ENCODE data around the gene RORB. TPM values are rescaled to one million over a fixed set of nuclear protein-coding genes. Genes with fewer than 3 reads are reported as not detected.

RORB gene
- under 1 TPM in 1 of 2 experiments, not detected in 1; 0.02 TPM for total RNA-seq

DNA sequence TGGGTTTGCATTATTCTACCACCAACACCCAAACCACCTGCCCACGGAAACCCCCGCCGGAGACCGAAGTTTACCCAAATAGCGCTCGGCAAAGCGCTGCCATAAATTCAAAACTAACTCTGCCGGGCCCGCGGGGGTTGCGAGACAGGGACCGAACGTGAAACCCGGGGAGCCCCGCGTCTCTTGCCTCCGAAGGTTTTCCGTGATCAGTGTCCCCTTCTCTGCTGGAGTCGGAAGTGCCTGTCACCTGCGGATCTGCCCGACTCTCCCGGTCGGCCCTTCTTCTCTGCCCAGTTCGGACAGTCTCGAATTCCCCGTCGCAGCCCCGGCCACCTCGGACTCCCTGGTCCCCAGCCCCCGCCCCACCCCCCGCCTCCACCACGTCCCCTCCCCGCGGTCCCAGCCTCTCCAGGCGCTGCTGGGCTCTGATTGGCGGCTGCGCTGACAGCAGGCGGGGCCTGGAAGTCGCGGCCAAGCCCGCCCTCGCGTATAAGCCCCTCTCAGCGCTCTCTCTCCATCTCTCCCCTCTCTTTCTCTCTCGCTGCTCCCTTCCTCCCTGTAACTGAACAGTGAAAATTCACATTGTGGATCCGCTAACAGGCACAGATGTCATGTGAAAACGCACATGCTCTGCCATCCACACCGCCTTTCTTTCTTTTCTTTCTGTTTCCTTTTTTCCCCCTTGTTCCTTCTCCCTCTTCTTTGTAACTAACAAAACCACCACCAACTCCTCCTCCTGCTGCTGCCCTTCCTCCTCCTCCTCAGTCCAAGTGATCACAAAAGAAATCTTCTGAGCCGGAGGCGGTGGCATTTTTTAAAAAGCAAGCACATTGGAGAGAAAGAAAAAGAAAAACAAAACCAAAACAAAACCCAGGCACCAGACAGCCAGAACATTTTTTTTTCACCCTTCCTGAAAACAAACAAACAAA is at the start of gene RORB:
Gene RORB (plus strand): TSS at position 517 of the 929 bp plus-strand sequence. CDS start 642 bp downstream, outside the sequence.
- H3K27ac Mint-ChIP-seq, result no peak within 1 kb of the TSS
- peak within 1 kb of the TSS; percentile 82 for H3K4me3 Mint-ChIP-seq
- no peaks in the 10 kb centered on the region for H3K36me3 Mint-ChIP-seq (ENCODE audit: low read depth)
- DNase-seq, result peak; percentile 28
- H3K27me3 Mint-ChIP-seq (ENCODE audit: low read depth), result peaks cover 50% of the 10 kb centered on the region
- intact Hi-C loops (cut with micrococcal nuclease), result loop anchor here (10.0 kb wide), 1 partner anchor 248 kb away; no protein-coding TSS in a partner anchor
- H3K4me1 Mint-ChIP-seq (ENCODE audit: low read depth), result peaks cover 28% of the 10 kb centered on the region
- CTCF ChIA-PET, result interaction anchor here (0.6 kb wide), 1 partner anchor 1776 kb away, joined by 3 read pairs; no protein-coding TSS in a partner anchor
- H3K9me3 Mint-ChIP-seq, result no peaks in the 10 kb centered on the region

DNA sequence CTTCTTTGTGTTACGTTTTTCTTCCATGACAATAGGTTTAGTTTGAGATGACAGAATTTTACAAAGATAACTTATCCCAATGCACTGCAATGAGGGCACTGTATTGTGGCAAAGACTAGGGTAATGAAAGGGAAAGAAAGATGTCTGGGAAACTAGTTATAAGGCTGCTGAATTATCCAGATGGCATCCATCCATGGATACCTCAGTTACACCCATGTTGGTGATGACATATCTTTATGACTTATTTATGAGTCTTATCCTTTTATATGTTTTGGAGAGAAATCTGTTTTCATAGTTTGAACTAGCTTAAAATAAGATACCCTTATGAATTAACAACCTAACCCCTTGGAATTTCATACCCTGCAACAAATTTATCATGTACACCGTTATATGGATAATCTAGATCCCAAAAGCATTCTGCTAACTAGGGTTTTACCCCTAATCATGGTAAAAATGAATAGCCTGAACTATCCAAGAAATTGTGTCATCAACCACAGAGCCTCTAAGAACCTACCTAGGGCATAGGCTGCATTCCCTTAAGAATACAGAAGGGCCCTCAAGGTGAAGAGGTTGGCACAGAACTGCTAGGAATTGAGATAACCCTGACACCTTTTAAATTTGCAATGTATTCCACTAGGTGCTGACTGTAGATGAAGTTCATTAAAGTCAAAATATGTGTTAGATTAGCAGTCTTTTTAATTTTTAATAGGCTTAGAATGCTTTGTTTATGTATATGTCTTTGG is 49.5 kb upstream of the RORB start:
- intact Hi-C loops (cut with micrococcal nuclease), result loop anchor here (10.0 kb wide), 1 partner anchor 53 kb away; no protein-coding TSS in a partner anchor
- H3K9me3 Mint-ChIP-seq, result peaks cover 6% of the 10 kb centered on the region

DNA sequence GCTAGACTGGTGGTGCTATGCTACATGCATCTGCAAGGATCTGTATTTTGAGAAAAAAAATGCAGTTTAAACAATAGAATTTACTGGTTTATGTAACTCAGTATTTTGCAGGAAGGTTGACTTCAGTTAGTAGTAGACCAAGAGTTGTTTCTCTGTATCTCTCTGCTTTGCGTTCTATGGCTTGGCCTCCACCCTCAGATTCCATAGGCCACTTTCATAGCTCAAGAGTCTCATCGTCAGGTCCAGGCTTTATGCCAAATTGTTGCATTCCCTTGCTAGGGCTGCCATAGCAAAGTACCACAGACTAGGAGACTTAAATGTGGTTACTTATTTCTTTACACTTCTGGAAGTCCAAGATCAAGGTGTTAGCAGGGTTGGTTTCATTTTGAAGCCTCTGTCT is 48.1 kb upstream of the RORB start:
- Mint-ChIP-seq H3K27me3 (ENCODE audit: low read depth) (no peaks in the 10 kb centered on the region), H3K4me3 (no peak overlapping the region), H3K36me3 (ENCODE audit: low read depth) (no peaks in the 10 kb centered on the region), H3K27ac (no peak overlapping the region), H3K9me3 (peaks cover 6% of the 10 kb centered on the region), H3K4me1 (ENCODE audit: low read depth) (no peaks in the 10 kb centered on the region)
- intact Hi-C loops (cut with micrococcal nuclease), result loop anchor here (10.0 kb wide), 1 partner anchor 54 kb away; no protein-coding TSS in a partner anchor
- CTCF ChIA-PET, result no interaction called here
- no peak for DNase-seq

More for the DNA sequence above, 49.5 kb upstream of the RORB start:
- no peak for DNase-seq
- no peak overlapping the region for H3K27ac Mint-ChIP-seq
- H3K4me1 Mint-ChIP-seq (ENCODE audit: low read depth), result no peaks in the 10 kb centered on the region
- no peaks in the 10 kb centered on the region for H3K27me3 Mint-ChIP-seq (ENCODE audit: low read depth)
- H3K36me3 Mint-ChIP-seq (ENCODE audit: low read depth), result no peaks in the 10 kb centered on the region
- CTCF ChIA-PET, result no interaction called here
- no peak overlapping the region for H3K4me3 Mint-ChIP-seq

DNA sequence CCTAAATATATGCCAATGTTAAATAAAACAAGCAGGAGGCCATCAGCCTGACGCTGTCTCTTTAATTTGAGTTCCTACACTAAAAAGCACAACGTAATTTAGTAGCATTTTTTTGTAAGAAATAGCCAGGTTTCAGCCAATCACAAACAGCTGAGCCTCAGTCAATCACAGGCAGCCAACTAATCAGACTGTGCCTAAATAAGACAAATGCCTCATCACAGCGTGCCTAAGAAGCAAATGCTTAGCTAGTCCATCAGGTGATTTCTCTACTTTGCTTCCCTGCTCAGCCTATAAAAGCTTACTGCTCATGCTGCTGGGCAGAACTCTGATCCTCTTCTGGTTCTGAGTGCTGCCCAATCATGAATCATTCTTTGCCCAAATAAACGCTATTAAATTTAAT is 38.3 kb upstream of the RORB start:
- H3K36me3 Mint-ChIP-seq (ENCODE audit: low read depth), result no peaks in the 10 kb centered on the region
- intact Hi-C loops (cut with micrococcal nuclease), result no loop called here
- no peaks in the 10 kb centered on the region for H3K27me3 Mint-ChIP-seq (ENCODE audit: low read depth)
- DNase-seq, result no peak
- H3K4me1 Mint-ChIP-seq (ENCODE audit: low read depth), result no peaks in the 10 kb centered on the region
- H3K27ac Mint-ChIP-seq, result no peak overlapping the region
- CTCF ChIA-PET, result no interaction called here
- no peaks in the 10 kb centered on the region for H3K9me3 Mint-ChIP-seq
- H3K4me3 Mint-ChIP-seq, result no peak overlapping the region

DNA sequence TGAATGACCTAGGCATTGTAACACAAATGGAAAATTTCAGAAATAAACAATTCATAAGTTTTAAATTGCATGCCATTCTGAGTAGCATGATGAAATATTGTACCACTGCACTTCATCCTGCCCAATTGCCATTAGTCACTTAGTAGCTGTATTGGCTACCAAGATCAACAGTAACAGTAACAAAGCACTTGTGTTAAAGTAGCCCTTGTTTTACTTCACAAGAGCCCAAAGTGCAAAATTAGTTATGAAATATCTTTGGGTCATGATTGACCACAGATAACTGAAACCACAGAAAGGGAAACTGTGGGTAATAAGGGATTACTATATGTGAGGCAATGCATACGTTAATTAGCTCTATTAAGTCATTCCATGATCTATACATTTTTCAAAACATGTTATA is 33.3 kb upstream of the RORB start:
- DNase-seq, result no peak
- H3K27ac Mint-ChIP-seq, result no peak overlapping the region
- intact Hi-C loops (cut with micrococcal nuclease), result no loop called here
- no peaks in the 10 kb centered on the region for H3K4me1 Mint-ChIP-seq (ENCODE audit: low read depth)
- H3K4me3 Mint-ChIP-seq, result no peak overlapping the region
- no peaks in the 10 kb centered on the region for H3K36me3 Mint-ChIP-seq (ENCODE audit: low read depth)
- H3K27me3 Mint-ChIP-seq (ENCODE audit: low read depth), result no peaks in the 10 kb centered on the region
- CTCF ChIA-PET, result no interaction called here
- no peaks in the 10 kb centered on the region for H3K9me3 Mint-ChIP-seq

DNA sequence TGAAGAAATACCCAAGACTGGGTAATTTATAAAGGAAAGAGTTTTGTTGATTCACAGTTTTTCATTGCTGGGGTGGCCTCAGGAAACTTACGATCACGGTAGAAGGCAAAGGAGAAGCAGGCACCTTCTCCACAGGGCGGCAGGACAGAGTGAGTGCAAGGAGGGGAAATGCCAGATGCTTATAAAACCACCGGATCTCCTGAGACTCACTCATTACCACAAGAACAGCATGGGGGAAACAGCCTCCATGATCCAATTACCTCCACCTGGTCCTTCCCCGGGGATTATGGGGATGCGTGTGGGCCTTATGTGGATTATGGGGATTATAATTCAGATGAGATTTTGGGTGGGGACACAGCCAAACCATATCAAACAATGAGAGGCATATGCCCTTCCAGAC is 18.5 kb upstream of the RORB start:
- Mint-ChIP-seq H3K27me3 (ENCODE audit: low read depth) (no peaks in the 10 kb centered on the region), H3K36me3 (ENCODE audit: low read depth) (no peaks in the 10 kb centered on the region), H3K9me3 (peaks cover 4% of the 10 kb centered on the region), H3K4me1 (ENCODE audit: low read depth) (no peaks in the 10 kb centered on the region), H3K4me3 (no peak overlapping the region), H3K27ac (no peak overlapping the region)
- intact Hi-C loops (cut with micrococcal nuclease), result no loop called here
- CTCF ChIA-PET, result no interaction called here
- no peak for DNase-seq

DNA sequence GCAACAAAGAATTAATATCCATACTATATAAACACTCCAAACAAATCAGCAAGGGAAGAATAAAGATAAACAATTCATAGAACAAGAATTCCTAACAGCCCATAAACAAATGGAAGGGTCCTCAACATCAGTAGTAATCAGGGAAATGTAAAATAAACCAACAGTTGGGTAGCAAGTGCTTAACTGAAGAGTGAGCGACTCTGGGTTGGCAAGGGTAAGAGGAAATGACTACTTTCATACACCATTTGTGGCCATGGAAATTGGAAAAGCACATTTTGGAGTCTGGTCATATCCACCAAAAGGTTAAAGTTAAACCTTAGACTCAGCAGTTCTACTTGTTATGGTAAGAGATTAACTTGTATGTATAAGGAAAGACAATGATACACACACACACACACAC is 17.4 kb upstream of the RORB start:
- no peak for DNase-seq
- intact Hi-C loops (cut with micrococcal nuclease), result no loop called here
- Mint-ChIP-seq H3K27me3 (ENCODE audit: low read depth) (no peaks in the 10 kb centered on the region), H3K4me1 (ENCODE audit: low read depth) (no peaks in the 10 kb centered on the region), H3K27ac (no peak overlapping the region), H3K4me3 (no peak overlapping the region), H3K36me3 (ENCODE audit: low read depth) (no peaks in the 10 kb centered on the region), H3K9me3 (peaks cover 4% of the 10 kb centered on the region)
- CTCF ChIA-PET, result no interaction called here

DNA sequence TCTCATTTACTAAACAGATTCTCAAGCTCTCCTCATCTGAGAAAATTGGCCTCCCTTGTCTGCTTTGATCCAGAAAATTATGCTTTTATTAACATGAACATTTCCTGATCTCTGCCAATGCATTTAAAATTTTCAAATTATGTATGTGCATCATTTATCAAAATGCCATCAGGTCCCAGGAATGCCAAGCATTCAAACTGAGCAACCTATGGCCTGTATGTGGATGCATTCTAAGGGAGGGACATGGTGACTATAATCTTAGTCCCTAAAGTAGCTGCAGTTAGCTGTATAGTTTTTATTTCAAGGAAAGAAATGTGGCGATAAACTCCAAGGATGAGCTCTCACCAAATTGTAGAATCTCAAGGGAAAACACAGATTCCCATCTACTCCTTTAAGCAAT is 9.7 kb upstream of the RORB start:
- H3K36me3 Mint-ChIP-seq (ENCODE audit: low read depth), result no peaks in the 10 kb centered on the region
- no peak overlapping the region for H3K4me3 Mint-ChIP-seq
- intact Hi-C loops (cut with micrococcal nuclease), result no loop called here
- H3K27ac Mint-ChIP-seq, result no peak overlapping the region
- CTCF ChIA-PET, result no interaction called here
- no peaks in the 10 kb centered on the region for H3K4me1 Mint-ChIP-seq (ENCODE audit: low read depth)
- DNase-seq, result no peak
- H3K9me3 Mint-ChIP-seq, result no peaks in the 10 kb centered on the region
- H3K27me3 Mint-ChIP-seq (ENCODE audit: low read depth), result peaks cover 1% of the 10 kb centered on the region

DNA sequence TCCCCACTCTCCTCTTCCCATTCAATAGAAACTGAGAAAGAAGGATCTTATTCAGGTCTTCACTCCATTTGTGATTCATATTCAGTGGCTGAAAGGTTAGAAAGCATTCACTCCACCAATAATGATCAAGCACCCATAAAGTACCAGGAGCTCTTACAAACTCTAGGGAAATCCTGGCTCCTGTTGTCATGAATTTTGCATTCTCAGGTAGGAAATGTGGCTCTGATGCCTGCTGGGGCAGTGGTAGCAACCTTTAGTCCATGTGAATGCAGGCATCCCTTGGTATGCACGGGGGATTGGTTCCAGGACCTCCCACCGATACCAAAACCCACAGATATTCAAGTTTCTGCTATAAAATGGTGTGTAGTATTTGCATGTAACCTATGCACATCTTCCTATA is 3.6 kb upstream of the RORB start:
- peaks cover 13% of the 10 kb centered on the region for H3K4me1 Mint-ChIP-seq (ENCODE audit: low read depth)
- intact Hi-C loops (cut with micrococcal nuclease), result loop anchor here (10.0 kb wide), 1 partner anchor 251 kb away; no protein-coding TSS in a partner anchor
- no peaks in the 10 kb centered on the region for H3K9me3 Mint-ChIP-seq
- no peak overlapping the region for H3K27ac Mint-ChIP-seq
- H3K4me3 Mint-ChIP-seq, result no peak overlapping the region
- CTCF ChIA-PET, result no interaction called here
- H3K27me3 Mint-ChIP-seq (ENCODE audit: low read depth), result peaks cover 26% of the 10 kb centered on the region
- no peaks in the 10 kb centered on the region for H3K36me3 Mint-ChIP-seq (ENCODE audit: low read depth)
- no peak for DNase-seq

DNA sequence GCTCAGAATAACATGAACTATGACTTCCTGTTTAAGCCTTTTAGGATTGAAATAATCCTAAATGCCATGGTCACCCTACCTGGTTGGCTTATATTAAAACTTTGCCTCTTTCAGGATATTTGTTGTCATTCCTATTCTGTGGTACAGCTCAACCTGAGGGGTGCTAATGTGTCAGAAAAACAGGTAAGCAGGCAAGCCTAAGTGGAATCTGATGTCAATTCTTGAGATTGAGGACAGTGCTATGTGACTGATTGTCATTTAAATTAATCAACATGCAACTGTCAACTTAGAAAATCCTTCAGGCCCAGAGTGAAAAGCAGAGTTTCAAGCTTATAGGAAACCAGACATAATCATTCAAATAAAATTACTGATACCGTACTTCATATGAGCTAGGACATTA is 2.6 kb upstream of the RORB start:
- H3K27me3 Mint-ChIP-seq (ENCODE audit: low read depth), result peaks cover 33% of the 10 kb centered on the region
- H3K4me1 Mint-ChIP-seq (ENCODE audit: low read depth), result peaks cover 20% of the 10 kb centered on the region
- H3K36me3 Mint-ChIP-seq (ENCODE audit: low read depth), result no peaks in the 10 kb centered on the region
- H3K9me3 Mint-ChIP-seq, result no peaks in the 10 kb centered on the region
- intact Hi-C loops (cut with micrococcal nuclease), result loop anchor here (10.0 kb wide), 1 partner anchor 250 kb away; no protein-coding TSS in a partner anchor
- no peak for DNase-seq
- no peak overlapping the region for H3K27ac Mint-ChIP-seq
- CTCF ChIA-PET, result no interaction called here
- H3K4me3 Mint-ChIP-seq, result no peak overlapping the region

DNA sequence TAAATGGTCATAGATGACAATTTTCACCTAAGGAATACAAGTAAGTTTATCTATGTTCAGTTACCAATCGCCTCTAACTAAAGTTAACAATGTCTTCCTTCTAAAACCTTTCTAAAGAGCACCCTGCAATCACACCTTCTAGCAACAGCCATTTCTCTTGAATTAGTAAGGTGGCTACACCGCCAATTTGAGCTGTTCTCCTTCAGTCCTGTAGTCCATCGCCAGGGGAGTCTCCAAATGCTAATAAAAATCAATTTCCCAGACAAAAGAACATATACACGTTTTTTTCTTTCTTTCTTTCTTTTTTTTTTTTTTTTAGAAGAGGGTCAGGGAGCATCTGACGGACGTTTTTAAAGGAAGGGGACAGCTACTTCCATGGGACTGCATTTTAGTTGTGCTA is 729 bp upstream of the RORB start:
- CTCF ChIA-PET, result interaction anchor here (0.6 kb wide), 1 partner anchor 1775 kb away, joined by 3 read pairs; no protein-coding TSS in a partner anchor
- H3K4me1 Mint-ChIP-seq (ENCODE audit: low read depth), result peaks cover 28% of the 10 kb centered on the region
- no peaks in the 10 kb centered on the region for H3K9me3 Mint-ChIP-seq
- no peak overlapping the region for H3K27ac Mint-ChIP-seq
- DNase-seq, result no peak
- peaks cover 47% of the 10 kb centered on the region for H3K27me3 Mint-ChIP-seq (ENCODE audit: low read depth)
- H3K36me3 Mint-ChIP-seq (ENCODE audit: low read depth), result no peaks in the 10 kb centered on the region
- intact Hi-C loops (cut with micrococcal nuclease), result loop anchor here (10.0 kb wide), 1 partner anchor 248 kb away; no protein-coding TSS in a partner anchor
- peak overlapping the region; percentile 82 for H3K4me3 Mint-ChIP-seq

DNA sequence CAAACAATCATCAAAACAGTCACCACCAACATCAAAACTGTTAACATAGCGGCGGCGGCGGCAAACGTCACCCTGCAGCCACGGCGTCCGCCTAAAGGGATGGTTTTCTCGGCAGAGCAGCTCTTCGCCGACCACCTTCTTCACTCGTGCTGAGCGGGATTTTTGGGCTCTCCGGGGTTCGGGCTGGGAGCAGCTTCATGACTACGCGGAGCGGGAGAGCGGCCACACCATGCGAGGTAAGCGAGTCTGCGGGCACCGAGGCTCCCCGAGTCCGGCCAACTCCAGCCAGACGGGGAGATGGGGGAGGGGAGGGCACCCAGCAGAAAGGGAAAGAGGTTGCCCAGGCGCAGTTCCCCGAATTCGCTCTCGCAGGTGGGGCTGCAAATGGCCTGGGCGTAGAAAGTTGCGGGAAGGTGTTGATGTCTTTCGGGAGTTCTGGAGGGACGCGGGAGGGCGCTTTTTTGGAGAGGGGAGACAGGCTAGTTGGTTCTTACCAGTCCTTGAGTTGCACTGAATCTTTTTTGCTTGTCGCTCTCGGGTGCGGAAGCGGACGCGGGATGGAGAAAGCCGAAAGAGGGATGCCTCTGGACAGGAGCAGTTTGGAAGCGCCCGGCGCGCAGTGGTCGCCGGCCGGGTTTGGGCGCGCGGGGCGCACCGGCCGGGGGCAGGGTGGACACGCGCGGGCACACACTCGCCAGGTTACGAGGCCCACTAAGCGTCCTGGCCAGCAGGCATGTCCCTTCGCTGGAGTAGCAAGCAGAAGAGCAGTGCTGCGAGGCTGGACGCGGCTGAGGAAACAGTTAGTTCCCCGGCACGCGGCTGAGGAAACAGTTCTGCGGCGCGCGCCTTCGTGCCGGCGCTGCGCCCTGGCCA is 849 bp downstream of the RORB start:
- Mint-ChIP-seq H3K36me3 (ENCODE audit: low read depth) (no peaks in the 10 kb centered on the region), H3K27me3 (ENCODE audit: low read depth) (peaks cover 48% of the 10 kb centered on the region), H3K4me1 (ENCODE audit: low read depth) (peaks cover 28% of the 10 kb centered on the region), H3K27ac (no peak overlapping the region), H3K4me3 (peak overlapping the region; percentile 82), H3K9me3 (no peaks in the 10 kb centered on the region)
- DNase-seq, result no peak
- intact Hi-C loops (cut with micrococcal nuclease), result loop anchor here (10.0 kb wide), 1 partner anchor 247 kb away; no protein-coding TSS in a partner anchor
- CTCF ChIA-PET, result no interaction called here
